ENCODE data around the gene TUBE1.
A peak's percentile ranks its signal among the peaks of the same experiment; 100 is the strongest.
"Not testable (repeated sequence)": the region's sequence is repeated elsewhere in the genome, so short reads cannot be mapped to it uniquely, and the experiment has no call there.

TUBE1 gene

GRCh38 chr6:112062966-112063365, 24.3 kb downstream of the TUBE1 start:
- DNase-seq (ENCODE audit: low read depth in 2 of 2), result no peak

- DNase-seq (ENCODE audit: low read depth in 2 of 2), result no peak
Measured at GRCh38 chr6:112061605-112062004, 25.7 kb downstream of the TUBE1 start.

GRCh38 chr6:112058243-112059032, 28.8 kb downstream of the TUBE1 start:
- DNase-seq (ENCODE audit: low read depth in 2 of 2), result no peak

DNA sequence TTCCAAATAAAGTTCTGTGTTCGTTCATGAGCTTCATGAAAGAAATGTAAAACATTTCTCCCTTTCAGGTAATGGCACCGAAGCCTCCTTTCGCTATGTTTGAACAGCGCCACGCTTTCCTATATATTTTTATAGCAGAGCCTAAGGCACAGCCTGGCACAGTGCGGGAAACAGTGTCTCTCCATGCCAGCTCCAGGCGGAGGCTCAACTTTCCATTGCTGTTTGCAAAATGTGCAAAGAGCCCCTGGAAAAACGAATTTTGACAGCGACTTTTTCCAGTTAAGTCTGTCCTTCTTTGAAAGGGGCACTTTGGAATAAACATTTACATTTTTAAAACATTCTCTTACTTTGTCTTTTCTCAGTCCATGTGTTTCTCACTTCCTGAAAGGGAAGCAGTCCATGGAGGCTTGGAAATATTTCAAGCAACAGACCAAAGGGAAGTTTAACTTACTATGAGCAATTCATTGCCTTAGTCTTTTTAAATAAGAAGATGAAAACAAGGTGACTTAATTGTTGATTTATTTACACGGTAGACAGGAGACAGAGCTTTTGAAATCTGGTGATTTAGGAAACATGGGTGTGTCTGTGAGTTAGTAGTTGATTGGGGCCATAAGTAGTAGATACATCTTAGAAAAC, 32.6 kb downstream of the TUBE1 start:
- no peak for DNase-seq (ENCODE audit: low read depth in 2 of 2)

GRCh38 chr6:112054001-112054400, 33.3 kb downstream of the TUBE1 start, which contains the start of gene CCN6:
CCN6 (plus strand) TSS chr6:112054104; CDS start chr6:112054358, 254 bp downstream.
- DNase-seq (ENCODE audit: low read depth in 2 of 2), result no peak

GRCh38 chr6:112051251-112051740, 36.0 kb downstream of the TUBE1 start:
- not testable (repeated sequence) for DNase-seq (ENCODE audit: low read depth in 2 of 2)

DNA sequence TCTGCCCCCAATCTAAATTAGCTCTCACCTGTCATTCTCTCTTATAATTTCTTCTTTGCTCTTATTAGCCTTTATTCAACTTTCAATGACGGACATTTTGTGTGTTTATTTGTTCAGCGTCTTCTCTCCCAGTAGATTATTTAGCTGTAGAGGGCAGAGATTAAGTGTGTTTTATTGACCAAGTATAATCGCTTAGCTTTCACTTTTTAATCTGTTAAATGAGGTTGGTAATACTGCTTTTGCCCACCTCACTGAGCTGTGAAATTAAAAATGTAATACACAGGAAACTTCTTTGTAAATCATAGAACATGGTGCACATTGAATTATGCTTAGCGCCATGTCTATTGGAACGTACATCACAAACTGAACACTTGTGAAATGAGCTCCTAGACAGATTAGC, 36.9 kb downstream of the TUBE1 start:
- no peak for DNase-seq (ENCODE audit: low read depth in 2 of 2)

- no peak for DNase-seq (ENCODE audit: low read depth in 2 of 2)
Measured at GRCh38 chr6:112049996-112050395, 37.3 kb downstream of the TUBE1 start.

- DNase-seq (ENCODE audit: low read depth in 2 of 2), result no peak
Measured at GRCh38 chr6:112049026-112049799, 38.1 kb downstream of the TUBE1 start.

DNA sequence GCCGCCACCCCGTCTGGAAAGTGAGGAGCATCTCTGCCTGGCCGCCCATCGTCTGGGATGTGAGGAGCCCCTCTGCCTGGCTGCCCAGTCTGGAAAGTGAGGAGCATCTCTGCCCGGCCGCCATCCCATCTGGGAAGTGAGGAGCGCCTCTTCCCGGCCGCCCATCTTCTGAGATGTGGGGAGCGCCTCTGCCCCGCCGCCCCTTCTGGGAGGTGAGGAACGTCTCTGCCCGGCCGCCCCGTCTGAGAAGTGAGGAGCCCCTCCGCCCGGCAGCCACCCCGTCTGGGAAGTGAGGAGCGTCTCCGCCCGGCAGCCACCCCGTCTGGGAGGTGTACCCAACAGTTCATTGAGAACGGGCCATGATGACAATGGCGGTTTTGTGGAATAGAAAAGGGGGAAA, 39.8 kb downstream of the TUBE1 start:
- DNase-seq (ENCODE audit: low read depth in 2 of 2), result not testable (repeated sequence)

DNA sequence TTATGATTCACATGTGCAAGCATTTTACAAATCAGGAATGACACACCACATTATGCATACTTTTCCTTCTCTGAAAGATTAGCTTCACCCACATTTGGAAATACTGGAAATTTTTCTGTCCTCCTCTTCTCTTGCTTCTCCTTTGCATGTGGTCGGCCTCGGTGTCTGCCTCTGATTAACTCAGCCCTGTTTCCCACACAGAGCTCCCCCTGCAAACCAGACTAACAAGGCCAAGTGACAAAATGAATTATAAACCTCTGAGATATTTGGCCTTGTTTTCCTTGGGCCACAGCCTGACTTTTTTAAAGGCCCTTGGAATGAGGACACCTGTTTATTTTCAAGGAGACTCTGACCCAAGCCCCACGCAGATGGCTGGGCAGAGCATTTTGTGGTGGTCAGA, 42.4 kb downstream of the TUBE1 start:
- DNase-seq (ENCODE audit: low read depth in 2 of 2), result no peak

DNA sequence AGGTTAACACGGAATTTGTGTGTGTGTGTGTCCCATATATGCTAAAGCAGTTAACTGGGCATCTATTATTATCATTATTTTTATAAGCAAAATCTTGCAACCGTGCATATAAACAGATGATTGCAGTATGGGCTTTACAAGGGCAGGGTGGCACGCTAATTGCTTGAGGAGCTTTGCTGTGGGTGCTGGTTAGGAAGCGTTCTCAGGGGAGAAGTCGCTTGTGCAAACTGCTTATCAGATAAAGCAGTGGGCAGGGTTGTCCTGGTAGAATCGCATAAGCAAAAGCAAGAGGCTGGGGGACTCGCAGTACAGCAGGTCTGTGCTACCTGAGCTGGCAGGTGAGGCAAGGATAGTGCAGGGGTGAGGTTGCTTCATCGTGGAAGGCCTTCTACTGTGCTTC, 43.1 kb downstream of the TUBE1 start:
- no peak for DNase-seq (ENCODE audit: low read depth in 2 of 2)

- peak; percentile 82 to 87 for DNase-seq (ENCODE audit: low read depth in 2 of 2)
Measured at GRCh38 chr6:112043032-112044007, 44.0 kb downstream of the TUBE1 start.

GRCh38 chr6:112041535-112041934, 45.7 kb downstream of the TUBE1 start:
- no peak for DNase-seq (ENCODE audit: low read depth in 2 of 2)

GRCh38 chr6:112040956-112041355, 46.3 kb downstream of the TUBE1 start:
- no peak for DNase-seq (ENCODE audit: low read depth in 2 of 2)

DNA sequence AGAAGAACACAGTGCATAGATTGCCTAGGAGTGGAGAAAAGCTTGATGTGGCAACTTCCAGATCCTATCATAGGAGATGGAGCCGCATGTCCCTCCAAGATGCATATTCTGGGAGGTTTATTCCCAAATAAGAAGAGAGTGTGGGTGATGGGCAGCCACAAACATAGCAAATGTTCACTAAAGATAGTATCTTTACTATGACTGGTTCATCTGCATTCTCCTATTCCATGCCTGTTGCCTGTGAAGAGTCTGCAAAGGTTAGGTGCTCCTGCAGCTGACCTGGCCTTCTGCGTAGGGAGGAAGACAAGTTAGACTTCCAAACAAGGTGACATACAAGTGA, 47.9 kb downstream of the TUBE1 start:
- DNase-seq (ENCODE audit: low read depth in 2 of 2), result no peak

- DNase-seq (ENCODE audit: low read depth in 2 of 2), result no peak
Measured at GRCh38 chr6:112038756-112039430, 48.4 kb downstream of the TUBE1 start.

DNA sequence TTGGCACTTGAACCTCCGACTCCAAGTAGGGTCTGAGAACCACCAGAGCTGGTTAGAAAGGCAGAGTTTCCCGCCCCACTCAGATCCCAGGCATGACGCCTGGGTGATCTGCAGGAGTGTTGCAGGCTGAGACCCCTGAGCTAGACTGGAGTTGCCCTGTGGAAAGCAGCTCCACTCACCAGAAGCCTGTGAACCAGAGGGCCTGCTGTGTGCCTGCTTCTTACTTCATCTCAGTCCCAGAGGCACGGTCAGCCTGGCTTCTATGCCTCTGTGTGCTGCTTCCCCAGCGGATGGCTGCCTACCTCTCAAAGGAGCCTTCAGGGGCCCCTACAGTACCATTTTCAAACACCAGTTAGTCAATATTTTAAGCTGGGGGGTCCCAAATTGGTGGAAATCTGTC, 49.0 kb downstream of the TUBE1 start:
- no peak for DNase-seq (ENCODE audit: low read depth in 2 of 2)

DNA sequence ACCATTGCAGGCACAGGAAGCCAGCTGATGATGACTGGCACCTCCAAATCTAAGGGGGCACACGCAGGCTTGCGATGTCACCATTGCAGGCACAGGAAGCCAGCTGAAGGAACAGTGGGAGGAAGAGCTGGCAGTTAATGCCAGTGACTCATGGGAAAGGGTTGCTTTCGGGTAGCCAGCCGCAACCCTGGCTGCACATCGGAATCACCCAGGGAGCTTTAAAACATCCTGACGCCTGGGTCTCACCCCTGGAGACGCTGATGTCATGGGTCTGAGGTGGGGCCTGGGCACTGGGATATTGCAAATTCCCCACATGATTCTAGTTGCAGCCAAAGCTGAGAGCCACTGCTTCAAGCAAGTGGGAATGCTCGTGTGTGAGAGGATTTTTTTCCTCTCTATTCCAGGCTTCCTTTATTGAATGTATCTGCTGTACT, 49.5 kb downstream of the TUBE1 start:
- no peak for DNase-seq (ENCODE audit: low read depth in 2 of 2)

GRCh38 chr6:112036088-112036637, 51.1 kb downstream of the TUBE1 start:
- no peak for DNase-seq (ENCODE audit: low read depth in 2 of 2)
